GM12891 (cell line): ENCODE results near the gene HTT.

Experiments used
- PAX5 ChIP-seq: IDR thresholded peaks from 2 replicates; pipeline ENCODE4 v1.6.1; 2011; ENCODE audit warnings: low read length, moderate library complexity, mild to moderate bottlenecking; ENCODE audit not compliant: insufficient read depth, severe bottlenecking
- POLR2A ChIP-seq: IDR thresholded peaks from 2 replicates; pipeline ENCODE4 v1.6.1; 2011; ENCODE audit warnings: low read depth, low read length, control low read depth
- POLR2AphosphoS5 ChIP-seq: IDR thresholded peaks from 2 replicates; pipeline ENCODE4 v1.6.1; 2011; ENCODE audit warnings: low read depth, low read length, control low read depth
- POU2F2 ChIP-seq: IDR thresholded peaks from 2 replicates; pipeline ENCODE4 v1.6.1; 2011; ENCODE audit warnings: low read depth, mild to moderate bottlenecking, control low read depth, low read length, moderate library complexity
- SPI1 ChIP-seq: IDR thresholded peaks from 2 replicates; pipeline ENCODE4 v1.6.1; 2011; ENCODE audit warnings: low read depth, low read length, control low read depth
- TAF1 ChIP-seq: IDR thresholded peaks from 2 replicates; pipeline ENCODE4 v1.6.1; 2011; ENCODE audit warnings: low read depth, low read length, control low read depth

- no peak for TF ChIP-seq POLR2A
- no peak for TF ChIP-seq TAF1
- no peak for TF ChIP-seq POLR2AphosphoS5
- no peak for TF ChIP-seq PAX5
- no peak for TF ChIP-seq SPI1
- no peak for TF ChIP-seq POU2F2
Measured at GRCh38 chr4:3046623-3047022, 27.9 kb upstream of the HTT start.
